Measurements from ENCODE around the gene TINAGL1. TPM values are rescaled to one million over a fixed set of nuclear protein-coding genes. Genes with fewer than 3 reads are reported as not detected.
A peak's percentile ranks its signal among the peaks of the same experiment; 100 is the strongest.

TINAGL1 gene
- total and polyA plus RNA-seq, 7 experiments from 2014 or later, result not detected

- ChIA-PET POLR2A (no interaction called here), CTCF (no interaction called here)
- Histone ChIP-seq H3K36me3 (ENCODE audit: control insufficient read depth in 2 of 3, insufficient read depth in 3 of 3, low read length in 3 of 3) (no peaks in the 10 kb centered on the region), H3K27me3 (ENCODE audit: control insufficient read depth in 2 of 2, insufficient read depth in 2 of 2, low read length in 2 of 2) (peaks cover 0 to 3% of the 10 kb centered on the region in 2 donors), H3K27ac (ENCODE audit: low read depth, low read length) (no peak overlapping the region), H3K9me3 (ENCODE audit: control insufficient read depth in 2 of 3, low read length in 3 of 3) (no peaks in the 10 kb centered on the region), H3K4me3 (ENCODE audit: low read length) (no peak overlapping the region), H3K4me1 (ENCODE audit: control insufficient read depth in 2 of 2, insufficient read depth in 2 of 2, low read length in 2 of 2) (no peaks in the 10 kb centered on the region)
- ATAC-seq (no peak), DNase-seq (no peak)
- Mint-ChIP-seq H3K4me3 (no peak overlapping the region), H3K9me3 (no peaks in the 10 kb centered on the region), H3K27ac (peak overlapping the region in 1 of 9 donors; percentile 12), H3K4me1 (peaks cover 0 to 10% (median 5%) of the 10 kb centered on the region in 7 donors), H3K27me3 (peaks cover 30 to 34% (median 30%) of the 10 kb centered on the region in 5 donors), H3K36me3 (no peaks in the 10 kb centered on the region)
- intact Hi-C loops (cut with micrococcal nuclease), result no loop called here
These were observed 38.2 kb downstream of the TINAGL1 start for GRCh38 chr1:31614414-31615005.

DNA sequence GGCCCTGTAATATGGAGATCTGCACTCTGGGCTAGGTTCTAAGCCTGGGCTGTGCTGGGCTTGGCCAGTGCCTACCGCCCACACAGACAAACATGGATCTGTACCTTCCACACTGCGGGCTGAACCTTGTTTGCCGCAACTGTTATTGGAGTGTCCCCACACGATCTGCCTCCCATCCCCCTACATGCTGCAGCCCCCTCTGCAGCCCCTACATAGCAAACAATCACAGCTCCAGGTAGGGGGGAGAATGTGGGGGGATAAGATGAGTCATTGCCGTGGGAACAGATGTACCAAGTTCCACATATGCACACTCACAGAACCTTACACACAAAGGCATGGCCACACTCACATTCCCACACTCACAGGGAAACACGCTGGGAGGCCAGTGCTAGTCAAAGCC is 39.1 kb downstream of the TINAGL1 start:
- CTCF ChIA-PET, result no interaction called here
- Histone ChIP-seq H3K27ac (ENCODE audit: low read depth, low read length) (no peak overlapping the region), H3K9me3 (ENCODE audit: control insufficient read depth in 2 of 3, low read length in 3 of 3) (no peaks in the 10 kb centered on the region), H3K4me1 (ENCODE audit: control insufficient read depth in 2 of 2, insufficient read depth in 2 of 2, low read length in 2 of 2) (no peaks in the 10 kb centered on the region), H3K27me3 (ENCODE audit: control insufficient read depth in 2 of 2, insufficient read depth in 2 of 2, low read length in 2 of 2) (peaks cover 0 to 3% of the 10 kb centered on the region in 2 donors), H3K36me3 (ENCODE audit: control insufficient read depth in 2 of 3, insufficient read depth in 3 of 3, low read length in 3 of 3) (no peaks in the 10 kb centered on the region), H3K4me3 (ENCODE audit: low read length) (no peak overlapping the region)
- ATAC-seq (no peak), DNase-seq (no peak)
- POLR2A ChIA-PET, result no interaction called here
- Mint-ChIP-seq H3K9me3 (no peaks in the 10 kb centered on the region), H3K4me3 (no peak overlapping the region), H3K27ac (no peak overlapping the region), H3K36me3 (no peaks in the 10 kb centered on the region), H3K4me1 (peaks cover 0 to 10% (median 5%) of the 10 kb centered on the region in 7 donors), H3K27me3 (peaks cover 30 to 37% (median 33%) of the 10 kb centered on the region in 5 donors)
- intact Hi-C loops (cut with micrococcal nuclease), result no loop called here

- Mint-ChIP-seq H3K27ac (no peak overlapping the region), H3K9me3 (no peaks in the 10 kb centered on the region), H3K4me1 (peaks cover 0 to 10% (median 5%) of the 10 kb centered on the region in 7 donors), H3K27me3 (peaks cover 29 to 37% (median 33%) of the 10 kb centered on the region in 5 donors), H3K36me3 (no peaks in the 10 kb centered on the region), H3K4me3 (no peak overlapping the region)
- no peak for ATAC-seq
- no peak for DNase-seq
- H3K4me3 ChIP-seq (ENCODE audit: low read length), result no peak overlapping the region
- no peak overlapping the region for H3K27ac ChIP-seq (ENCODE audit: low read depth, low read length)
- H3K27me3 ChIP-seq (ENCODE audit: control insufficient read depth in 2 of 2, insufficient read depth in 2 of 2, low read length in 2 of 2), result peaks cover 0 to 3% of the 10 kb centered on the region in 2 donors
- intact Hi-C loops (cut with micrococcal nuclease), result no loop called here
- ChIA-PET POLR2A (no interaction called here), CTCF (no interaction called here)
- H3K9me3 ChIP-seq (ENCODE audit: control insufficient read depth in 2 of 3, low read length in 3 of 3), result no peaks in the 10 kb centered on the region
- H3K36me3 ChIP-seq (ENCODE audit: control insufficient read depth in 2 of 3, insufficient read depth in 3 of 3, low read length in 3 of 3), result no peaks in the 10 kb centered on the region
- no peaks in the 10 kb centered on the region for H3K4me1 ChIP-seq (ENCODE audit: control insufficient read depth in 2 of 2, insufficient read depth in 2 of 2, low read length in 2 of 2)
These were observed 39.6 kb downstream of the TINAGL1 start for GRCh38 chr1:31615939-31616338.

- peaks cover 29 to 37% (median 33%) of the 10 kb centered on the region in 5 donors for H3K27me3 Mint-ChIP-seq
- no peaks in the 10 kb centered on the region for H3K36me3 Mint-ChIP-seq
- peak within 1 kb of the TSS; percentile 29 to 86 (median 74) for H3K4me3 Mint-ChIP-seq
- Histone ChIP-seq H3K4me3 (ENCODE audit: low read length) (peak within 1 kb of the TSS; percentile 24), H3K4me1 (ENCODE audit: control insufficient read depth in 2 of 2, insufficient read depth in 2 of 2, low read length in 2 of 2) (no peaks in the 10 kb centered on the region), H3K36me3 (ENCODE audit: control insufficient read depth in 2 of 3, insufficient read depth in 3 of 3, low read length in 3 of 3) (no peaks in the 10 kb centered on the region), H3K27me3 (ENCODE audit: control insufficient read depth in 2 of 2, insufficient read depth in 2 of 2, low read length in 2 of 2) (peaks cover 0 to 3% of the 10 kb centered on the region in 2 donors), H3K9me3 (ENCODE audit: control insufficient read depth in 2 of 3, low read length in 3 of 3) (no peaks in the 10 kb centered on the region), H3K27ac (ENCODE audit: low read depth, low read length) (no peak within 1 kb of the TSS)
- ATAC-seq (peak; percentile 18), DNase-seq (no peak)
- H3K9me3 Mint-ChIP-seq, result no peaks in the 10 kb centered on the region
- ChIA-PET CTCF (interaction anchor here (1.4 kb wide), 1 partner anchor 8 kb away, joined by 3 read pairs; no protein-coding TSS in a partner anchor), POLR2A (no interaction called here)
- H3K4me1 Mint-ChIP-seq, result peaks cover 0 to 10% (median 5%) of the 10 kb centered on the region in 7 donors
- H3K27ac Mint-ChIP-seq, result peak within 1 kb of the TSS in 1 of 9 donors; percentile 59
- intact Hi-C loops (cut with micrococcal nuclease), result no loop called here
These were observed 41.1 kb downstream of the TINAGL1 start, which contains the start of gene HCRTR1 for GRCh38 chr1:31617218-31617915. TSS of gene HCRTR1 (plus strand) at chr1:31617689. CDS start at chr1:31619193, 1,504 bp downstream.

DNA sequence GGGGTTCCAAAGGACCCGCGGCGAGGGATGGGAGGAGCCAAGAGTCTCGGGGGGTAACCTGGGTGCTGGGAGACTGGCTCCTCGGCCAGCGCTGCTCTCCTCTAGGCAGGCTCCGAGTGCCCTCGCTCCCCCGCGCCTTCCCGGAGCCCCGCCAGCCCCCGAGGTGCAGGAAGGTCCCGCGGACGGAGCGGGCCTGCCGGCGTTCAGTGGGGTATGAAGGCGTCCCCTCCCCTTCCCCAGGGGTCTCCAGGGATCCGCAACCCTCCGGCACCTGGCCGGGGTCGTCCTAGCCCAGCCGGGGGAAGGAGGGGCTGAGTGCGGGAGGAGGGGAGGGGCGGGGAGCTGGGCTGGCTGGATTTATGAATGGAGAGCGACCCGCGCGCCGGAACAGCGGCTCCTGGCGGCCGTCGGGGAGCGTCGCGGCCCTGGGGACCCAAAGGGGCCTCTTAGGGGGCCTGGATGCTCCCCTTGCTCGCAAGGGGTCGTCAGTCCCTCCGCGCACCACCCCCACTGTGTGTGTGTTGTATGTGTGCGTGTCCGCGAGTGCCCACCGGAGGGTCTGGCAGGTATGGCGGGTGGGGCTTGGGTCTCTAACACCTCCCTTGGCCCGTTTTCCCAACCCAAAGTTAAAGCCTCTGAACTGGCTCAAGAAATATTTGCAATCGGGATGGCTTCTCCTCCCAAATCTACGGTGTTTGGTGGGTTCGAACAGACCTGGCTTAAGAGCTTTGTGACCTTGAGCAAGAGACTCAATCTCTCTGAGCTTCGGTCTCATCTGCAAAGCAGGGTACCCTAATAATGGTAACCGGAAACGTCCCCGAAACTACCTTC is 41.8 kb downstream of the TINAGL1 start:
- Mint-ChIP-seq H3K27me3 (peaks cover 29 to 37% (median 30%) of the 10 kb centered on the region in 5 donors), H3K36me3 (no peaks in the 10 kb centered on the region), H3K4me3 (peak overlapping the region in 7 of 10 donors; percentile 33 to 63 (median 51)), H3K27ac (no peak overlapping the region), H3K4me1 (peaks cover 0 to 10% (median 5%) of the 10 kb centered on the region in 7 donors), H3K9me3 (no peaks in the 10 kb centered on the region)
- H3K4me1 ChIP-seq (ENCODE audit: control insufficient read depth in 2 of 2, insufficient read depth in 2 of 2, low read length in 2 of 2), result no peaks in the 10 kb centered on the region
- H3K4me3 ChIP-seq (ENCODE audit: low read length), result peak overlapping the region; percentile 24
- POLR2A ChIA-PET, result interaction anchor here (0.5 kb wide), 1 partner anchor 235 kb away, joined by 4 read pairs; no protein-coding TSS in a partner anchor
- no peaks in the 10 kb centered on the region for H3K9me3 ChIP-seq (ENCODE audit: control insufficient read depth in 2 of 3, low read length in 3 of 3)
- ATAC-seq (peak; percentile 77), DNase-seq (peak in 8 of 9 donors; percentile 22 to 46 (median 36))
- no peak overlapping the region for H3K27ac ChIP-seq (ENCODE audit: low read depth, low read length)
- no peaks in the 10 kb centered on the region for H3K36me3 ChIP-seq (ENCODE audit: control insufficient read depth in 2 of 3, insufficient read depth in 3 of 3, low read length in 3 of 3)
- H3K27me3 ChIP-seq (ENCODE audit: control insufficient read depth in 2 of 2, insufficient read depth in 2 of 2, low read length in 2 of 2), result peaks cover 0 to 3% of the 10 kb centered on the region in 2 donors
- intact Hi-C loops (cut with micrococcal nuclease), result loop anchor here in 1 of 2 donors (1.0 kb wide), 1 partner anchor 54 kb away; no protein-coding TSS in a partner anchor
- CTCF ChIA-PET, result interaction anchor here (0.9 to 1.4 kb wide), 2 partner anchors 9 to 15 kb away, joined by 3 read pairs; no protein-coding TSS in a partner anchor
